Mesendoderm (in vitro differentiated cells): ENCODE results near the gene ATP23.
A peak's percentile ranks its signal among the peaks of the same experiment; 100 is the strongest.

Experiments
- DNase-seq: peaks from one replicate; pipeline ENCODE4 v3.0.0; 2013
- H2AK5ac ChIP-seq: 2 replicates; pipeline ENCODE4 v1.6.1; 2013; ENCODE audit warnings: low read length, inconsistent platforms
- H2BK120ac ChIP-seq: 2 replicates; pipeline ENCODE4 v1.6.1; 2013; ENCODE audit warnings: low read depth, mild to moderate bottlenecking, low read length, moderate library complexity, mixed read lengths
- H2BK15ac ChIP-seq: replicated peaks from 2 replicates; pipeline ENCODE4 v1.6.1; 2013; ENCODE audit warnings: low read depth, mild to moderate bottlenecking, moderate library complexity
- H2BK5ac ChIP-seq: 2 replicates; pipeline ENCODE4 v1.6.1; 2013; ENCODE audit warnings: low read length, inconsistent platforms
- H3K18ac ChIP-seq: 2 replicates; pipeline ENCODE4 v1.6.1; 2013; ENCODE audit warnings: mild to moderate bottlenecking, low read length, mixed read lengths
- H3K23ac ChIP-seq: one replicate; pipeline ENCODE4 v1.6.1; 2013; ENCODE audit warnings: low read length
- H3K27ac ChIP-seq: 2 replicates; pipeline ENCODE4 v1.5.1; 2013; ENCODE audit warnings: low read depth, mild to moderate bottlenecking, inconsistent platforms, low read length, moderate library complexity
- H3K27me3 ChIP-seq: 2 replicates; pipeline ENCODE4 v1.6.1; 2013; ENCODE audit warnings: low read length, control low read depth, mild to moderate bottlenecking, inconsistent platforms; ENCODE audit not compliant: insufficient read depth, poor library complexity
- H3K36me3 ChIP-seq: 2 replicates; pipeline ENCODE4 v1.6.1; 2013; ENCODE audit warnings: low read length, inconsistent platforms; ENCODE audit not compliant: control insufficient read depth, insufficient read depth
- H3K4ac ChIP-seq: one replicate; pipeline ENCODE4 v1.6.1; 2013; ENCODE audit warnings: low read depth, mild to moderate bottlenecking, low read length, moderate library complexity
- H3K4me1 ChIP-seq: 2 replicates; pipeline ENCODE4 v1.6.1; 2013; ENCODE audit warnings: low read depth, low read length, inconsistent platforms; ENCODE audit not compliant: control insufficient read depth
- H3K4me2 ChIP-seq: 2 replicates; pipeline ENCODE4 v1.6.1; 2013; ENCODE audit warnings: low read length
- H3K4me3 ChIP-seq: 2 replicates; pipeline ENCODE4 v1.5.1; 2013; ENCODE audit warnings: mild to moderate bottlenecking, low read length
- H3K56ac ChIP-seq: one replicate; pipeline ENCODE4 v1.6.1; 2013; ENCODE audit warnings: low read length
- H3K79me1 ChIP-seq: 2 replicates; pipeline ENCODE4 v1.6.1; 2013; ENCODE audit warnings: low read length, inconsistent platforms
- H3K79me2 ChIP-seq: 2 replicates; pipeline ENCODE4 v1.6.1; 2013; ENCODE audit warnings: mild to moderate bottlenecking, low read length; ENCODE audit not compliant: control insufficient read depth, insufficient read depth
- H3K9ac ChIP-seq: 2 replicates; pipeline ENCODE4 v1.6.1; 2013; ENCODE audit warnings: low read length, inconsistent platforms
- H4K5ac ChIP-seq: one replicate; pipeline ENCODE4 v1.6.1; 2013; ENCODE audit warnings: low read length
- H4K8ac ChIP-seq: one replicate; pipeline ENCODE4 v1.6.1; 2013; ENCODE audit warnings: low read depth, mild to moderate bottlenecking, control low read depth, low read length, moderate library complexity
- WGBS: extraction: QIAGEN DNeasy Blood & Tissue Kit; methylation state at CpG from one replicate; pipeline ENCODE4 v1.1.7; 2013; ENCODE audit warnings: low lambda C conversion rate, missing lambda C conversion rate; ENCODE audit not compliant: insufficient coverage; ENCODE audit errors: extremely low coverage; 5-methylcytosine and 5-hydroxymethylcytosine counted together

Gene ATP23

DNA sequence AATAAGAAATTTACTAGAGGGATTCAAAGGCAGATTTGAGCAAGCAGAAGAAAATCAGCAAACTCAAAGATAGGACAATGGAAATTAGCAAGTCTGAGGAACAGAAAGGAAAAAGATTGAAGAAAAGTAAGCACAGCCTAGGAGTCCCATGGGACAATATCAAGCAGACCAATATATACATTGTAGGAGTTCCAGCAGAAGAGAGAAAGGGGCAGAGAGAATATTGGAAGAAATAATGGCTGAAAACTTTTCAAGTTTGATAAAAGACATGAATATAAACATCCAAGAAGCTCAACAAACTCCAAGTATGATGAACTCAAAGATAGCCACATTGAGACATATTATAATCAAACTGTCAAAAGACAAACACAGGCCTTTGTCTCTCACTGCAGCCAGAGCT is 25.2 kb downstream of the ATP23 start:
- Histone ChIP-seq H4K5ac (no peak overlapping the region), H3K4ac (no peak overlapping the region), H3K23ac (no peak overlapping the region), H3K79me2 (no peaks in the 10 kb centered on the region), H3K27ac (no peak overlapping the region), H3K36me3 (no peaks in the 10 kb centered on the region), H3K4me1 (no peaks in the 10 kb centered on the region), H2BK15ac (no peak overlapping the region), H3K79me1 (no peaks in the 10 kb centered on the region), H3K56ac (no peak overlapping the region), H2AK5ac (no peak overlapping the region), H3K27me3 (no peaks in the 10 kb centered on the region), H3K9ac (no peak overlapping the region), H3K18ac (no peak overlapping the region), H3K4me3 (no peak overlapping the region), H2BK120ac (no peak overlapping the region), H4K8ac (no peak overlapping the region), H2BK5ac (no peak overlapping the region), H3K4me2 (no peak overlapping the region)
- DNase-seq: no peak

DNA sequence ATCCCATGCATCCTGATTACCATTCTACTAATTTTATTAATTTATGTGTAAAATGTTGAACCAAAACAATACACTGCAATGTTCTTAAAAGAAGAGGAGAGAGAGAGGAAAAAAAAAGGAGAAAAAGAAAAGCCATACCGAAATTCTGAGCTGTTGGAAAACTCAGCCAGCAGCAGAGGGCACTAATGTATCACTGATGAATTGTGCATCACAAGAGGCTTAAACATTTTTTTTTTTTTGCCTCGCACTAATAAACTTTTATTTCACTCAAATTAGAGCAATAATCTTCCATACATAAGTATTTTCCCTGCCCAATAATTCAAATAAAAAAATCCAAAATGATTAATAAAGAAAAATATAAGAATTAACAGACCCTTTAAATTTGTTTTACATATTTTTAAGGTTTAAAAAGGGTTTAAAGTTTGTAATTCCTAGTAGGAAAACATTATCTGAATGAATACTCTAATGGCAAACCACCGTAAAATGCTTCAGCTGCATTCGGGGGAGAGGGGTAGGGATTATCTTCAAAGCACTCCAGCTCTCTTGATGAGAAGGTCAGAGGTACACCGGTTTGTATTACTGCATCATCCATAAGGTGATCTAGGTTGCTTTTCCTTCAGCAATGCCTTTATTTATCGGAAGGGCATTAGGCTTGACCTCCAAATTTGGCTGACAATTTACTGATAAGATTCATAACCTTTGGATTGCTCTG is 41.9 kb downstream of the ATP23 start:
- no CpG with 5 or more reads among the region's 6 CpGs for WGBS
- Histone ChIP-seq H2BK120ac (no peak overlapping the region), H3K4me3 (no peak overlapping the region), H2AK5ac (no peak overlapping the region), H4K8ac (no peak overlapping the region), H3K23ac (no peak overlapping the region), H3K27ac (no peak overlapping the region), H3K27me3 (no peaks in the 10 kb centered on the region), H4K5ac (no peak overlapping the region), H3K4me1 (no peaks in the 10 kb centered on the region), H3K79me1 (no peaks in the 10 kb centered on the region), H3K36me3 (no peaks in the 10 kb centered on the region), H3K56ac (no peak overlapping the region), H3K9ac (no peak overlapping the region), H3K4ac (no peak overlapping the region), H3K79me2 (no peaks in the 10 kb centered on the region), H2BK5ac (no peak overlapping the region), H3K4me2 (no peak overlapping the region), H2BK15ac (no peak overlapping the region), H3K18ac (no peak overlapping the region)
- DNase-seq: peak; percentile 51

DNA sequence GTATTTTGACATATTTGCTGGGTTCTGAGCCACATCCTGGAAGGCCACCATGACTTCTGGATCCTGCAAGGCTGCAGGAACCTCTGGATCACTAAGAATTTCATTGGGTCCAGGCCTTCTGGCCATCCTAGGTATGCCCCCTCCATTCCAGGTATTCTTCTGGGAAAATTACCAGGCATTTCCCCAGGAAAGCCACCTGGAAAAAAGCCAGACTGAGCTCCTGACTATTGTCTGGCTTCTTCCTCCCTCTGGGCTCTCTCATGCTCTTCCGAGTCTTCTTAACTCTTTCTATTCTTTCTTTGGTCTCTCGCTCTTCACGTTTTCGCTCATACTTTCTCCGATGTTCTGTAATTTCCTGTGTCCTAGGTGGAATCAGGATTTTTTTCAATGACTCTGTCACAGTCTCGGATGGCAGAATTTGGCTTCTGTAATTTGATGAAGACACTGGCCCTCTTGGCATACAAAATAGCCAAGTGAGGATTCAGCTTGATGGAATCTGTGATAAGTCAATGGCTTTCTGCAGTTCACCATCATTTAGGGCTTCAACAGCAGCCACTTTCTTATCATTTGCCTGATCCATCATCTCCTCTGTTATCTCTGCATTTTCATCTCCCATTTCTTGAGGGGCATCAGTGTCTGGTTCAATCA is 42.6 kb downstream of the ATP23 start:
- H3K4me2 ChIP-seq: no peak overlapping the region
- H2BK120ac ChIP-seq: no peak overlapping the region
- H3K36me3 ChIP-seq: no peaks in the 10 kb centered on the region
- H3K79me1 ChIP-seq: no peaks in the 10 kb centered on the region
- no peak overlapping the region for H4K5ac ChIP-seq
- H3K27ac ChIP-seq: no peak overlapping the region
- no peak overlapping the region for H2BK5ac ChIP-seq
- no peaks in the 10 kb centered on the region for H3K27me3 ChIP-seq
- no peak overlapping the region for H4K8ac ChIP-seq
- H3K9ac ChIP-seq: no peak overlapping the region
- no peak overlapping the region for H2BK15ac ChIP-seq
- H3K56ac ChIP-seq: no peak overlapping the region
- WGBS: no CpG with 5 or more reads among the region's 6 CpGs
- H3K23ac ChIP-seq: no peak overlapping the region
- H3K4me3 ChIP-seq: no peak overlapping the region
- no peak overlapping the region for H3K4ac ChIP-seq
- DNase-seq: peak; percentile 25
- no peaks in the 10 kb centered on the region for H3K4me1 ChIP-seq
- no peaks in the 10 kb centered on the region for H3K79me2 ChIP-seq
- H3K18ac ChIP-seq: no peak overlapping the region
- no peak overlapping the region for H2AK5ac ChIP-seq

DNA sequence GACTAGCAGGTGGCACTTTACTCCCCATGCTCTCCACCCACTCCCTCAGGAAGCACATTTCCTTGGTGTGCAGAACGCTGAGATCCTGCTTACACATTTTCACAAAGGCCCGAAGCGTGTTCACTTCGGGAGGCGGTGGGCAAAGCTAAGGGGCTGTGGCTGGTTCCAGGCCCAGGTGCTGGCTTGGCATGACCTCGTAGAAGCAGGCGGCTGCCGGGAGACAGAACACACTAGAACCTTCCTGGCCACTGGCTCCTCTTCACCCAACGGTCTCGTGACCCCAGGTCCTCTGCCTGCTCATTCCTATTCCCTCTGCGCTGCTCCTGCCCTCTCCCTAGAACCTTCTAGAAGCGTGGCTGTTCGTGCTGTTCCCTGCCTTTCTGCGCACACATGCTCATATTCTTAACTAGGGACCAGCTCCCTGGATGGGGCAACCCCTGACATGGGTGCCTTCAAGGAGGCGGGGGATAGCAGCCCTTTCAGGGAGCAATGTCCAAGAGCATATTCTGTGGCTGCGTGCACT is 43.3 kb downstream of the ATP23 start:
- Histone ChIP-seq H2BK5ac (no peak overlapping the region), H3K36me3 (no peaks in the 10 kb centered on the region), H3K4me3 (no peak overlapping the region), H3K56ac (no peak overlapping the region), H2AK5ac (no peak overlapping the region), H2BK15ac (no peak overlapping the region), H3K4me2 (no peak overlapping the region), H3K18ac (no peak overlapping the region), H4K5ac (no peak overlapping the region), H3K23ac (no peak overlapping the region), H3K79me2 (no peaks in the 10 kb centered on the region), H4K8ac (no peak overlapping the region), H3K79me1 (no peaks in the 10 kb centered on the region), H2BK120ac (no peak overlapping the region), H3K27me3 (no peaks in the 10 kb centered on the region), H3K27ac (no peak overlapping the region), H3K4me1 (no peaks in the 10 kb centered on the region), H3K9ac (no peak overlapping the region), H3K4ac (no peak overlapping the region)
- DNase-seq: no peak
- WGBS: no CpG with 5 or more reads among the region's 16 CpGs

DNA sequence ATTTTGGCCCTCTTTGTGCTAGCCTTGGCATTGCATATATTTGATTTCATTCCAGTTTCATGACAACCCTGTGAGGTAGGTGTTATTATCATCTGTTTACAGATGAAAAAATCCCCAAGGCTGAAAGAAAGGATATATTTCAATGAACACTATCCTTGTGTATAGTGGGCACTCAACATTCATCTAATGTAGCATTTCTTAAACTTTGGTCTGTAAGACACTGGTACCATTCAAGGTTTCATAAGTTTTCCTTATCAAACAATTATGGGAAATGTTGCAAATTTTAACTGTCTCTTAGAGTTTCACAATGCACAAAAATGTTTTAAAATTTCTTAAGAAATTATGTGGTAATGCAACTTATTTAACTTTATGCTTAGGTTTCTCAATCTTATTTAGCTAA is 44.3 kb downstream of the ATP23 start:
- no peak overlapping the region for H4K8ac ChIP-seq
- no peaks in the 10 kb centered on the region for H3K36me3 ChIP-seq
- H2BK5ac ChIP-seq: no peak overlapping the region
- DNase-seq: no peak
- no peak overlapping the region for H3K18ac ChIP-seq
- H3K4me3 ChIP-seq: no peak overlapping the region
- H2BK15ac ChIP-seq: no peak overlapping the region
- H3K27ac ChIP-seq: no peak overlapping the region
- H3K56ac ChIP-seq: no peak overlapping the region
- H3K79me1 ChIP-seq: no peaks in the 10 kb centered on the region
- no peak overlapping the region for H3K4ac ChIP-seq
- H3K27me3 ChIP-seq: no peaks in the 10 kb centered on the region
- H3K23ac ChIP-seq: no peak overlapping the region
- H2BK120ac ChIP-seq: no peak overlapping the region
- H3K4me1 ChIP-seq: no peaks in the 10 kb centered on the region
- no peak overlapping the region for H3K9ac ChIP-seq
- H4K5ac ChIP-seq: no peak overlapping the region
- H3K4me2 ChIP-seq: no peak overlapping the region
- H2AK5ac ChIP-seq: no peak overlapping the region
- no peaks in the 10 kb centered on the region for H3K79me2 ChIP-seq

DNA sequence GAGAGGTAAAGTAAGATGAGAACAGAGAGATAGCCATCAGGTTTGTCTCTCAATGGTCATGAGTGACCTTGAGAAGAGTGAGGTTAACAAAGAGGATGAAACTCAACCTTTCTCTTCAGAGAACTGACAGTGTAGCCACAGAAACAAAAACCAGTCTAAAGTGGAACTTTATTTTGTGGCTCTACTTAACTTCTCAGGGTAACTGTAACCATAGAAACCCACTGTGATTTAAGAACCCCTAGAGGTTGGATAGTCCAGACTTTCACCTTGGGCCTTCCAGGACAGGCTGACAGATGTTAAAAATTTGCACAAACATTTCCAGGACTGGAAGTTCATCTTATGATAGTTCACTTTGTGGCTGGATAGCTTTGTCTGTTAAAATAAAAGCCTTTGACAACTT is 48.5 kb downstream of the ATP23 start:
- Histone ChIP-seq H3K18ac (no peak overlapping the region), H4K8ac (no peak overlapping the region), H3K56ac (no peak overlapping the region), H3K4me2 (no peak overlapping the region), H3K79me2 (no peaks in the 10 kb centered on the region), H3K36me3 (no peaks in the 10 kb centered on the region), H4K5ac (no peak overlapping the region), H3K27ac (no peak overlapping the region), H3K27me3 (no peaks in the 10 kb centered on the region), H2AK5ac (no peak overlapping the region), H3K9ac (no peak overlapping the region), H2BK120ac (no peak overlapping the region), H3K4me3 (no peak overlapping the region), H3K23ac (no peak overlapping the region), H2BK5ac (no peak overlapping the region), H3K4ac (no peak overlapping the region), H2BK15ac (no peak overlapping the region), H3K79me1 (no peaks in the 10 kb centered on the region), H3K4me1 (no peaks in the 10 kb centered on the region)
- no peak for DNase-seq
